DMS53 treated with DMSO at 0.1 percent for 48 hours (cell line): ENCODE results near the gene DOCK9.
"Not testable (repeated sequence)": the region's sequence is repeated elsewhere in the genome, so short reads cannot be mapped to it uniquely, and the experiment has no call there.

ENCODE experiments used
- DNase-seq: peaks from one replicate; lab custom pipeline; 2025; ENCODE audit not compliant: unreplicated experiment; lab: John Stamatoyannopoulos, UW

Gene DOCK9

GRCh38 chr13:98828614-98829013 is 149.2 kb downstream of the DOCK9 start:
- DNase-seq: no peak

- no peak for DNase-seq
Observed at GRCh38 chr13:98827449-98827848, 150.4 kb downstream of the DOCK9 start.

GRCh38 chr13:98826146-98826545 is 151.7 kb downstream of the DOCK9 start:
- DNase-seq: no peak

GRCh38 chr13:98825659-98826058 is 152.2 kb downstream of the DOCK9 start:
- no peak for DNase-seq

GRCh38 chr13:98824376-98825160 is 153.3 kb downstream of the DOCK9 start:
- DNase-seq: no peak

GRCh38 chr13:98823442-98823841 is 154.4 kb downstream of the DOCK9 start:
- no peak for DNase-seq

GRCh38 chr13:98822225-98822606 is 155.6 kb downstream of the DOCK9 start:
- DNase-seq: no peak

GRCh38 chr13:98821372-98822224 is 156.3 kb downstream of the DOCK9 start:
- DNase-seq: no peak

GRCh38 chr13:98820744-98821371 is 157.0 kb downstream of the DOCK9 start:
- DNase-seq: no peak

- DNase-seq: no peak
Observed at GRCh38 chr13:98820300-98820699, 157.6 kb downstream of the DOCK9 start.

GRCh38 chr13:98819382-98820010 is 158.4 kb downstream of the DOCK9 start:
- no peak for DNase-seq

- DNase-seq: no peak
Observed at GRCh38 chr13:98816406-98816805, 161.5 kb downstream of the DOCK9 start.

GRCh38 chr13:98813993-98814392 is 163.9 kb downstream of the DOCK9 start:
- no peak for DNase-seq

- DNase-seq: not testable (repeated sequence)
Observed at GRCh38 chr13:98812186-98812790, 165.6 kb downstream of the DOCK9 start.

GRCh38 chr13:98810746-98811145 is 167.1 kb downstream of the DOCK9 start:
- no peak for DNase-seq

- DNase-seq: no peak
Observed at GRCh38 chr13:98809345-98809777, 168.5 kb downstream of the DOCK9 start.

GRCh38 chr13:98807774-98808173 is 170.1 kb downstream of the DOCK9 start:
- DNase-seq: no peak

GRCh38 chr13:98804336-98804855 is 173.5 kb downstream of the DOCK9 start:
- no peak for DNase-seq

GRCh38 chr13:98803921-98804320 is 173.9 kb downstream of the DOCK9 start:
- no peak for DNase-seq

GRCh38 chr13:98803111-98803561 is 174.7 kb downstream of the DOCK9 start:
- no peak for DNase-seq
